Trophoblast cell (in vitro differentiated cells and primary cell): ENCODE results near the gene PDLIM5.
"Not testable (repeated sequence)": the region's sequence is repeated elsewhere in the genome, so short reads cannot be mapped to it uniquely, and the experiment has no call there.

Experiments used
- DNase-seq, 2 donors: peaks; one replicate each; pipeline ENCODE4 v3.0.0-alpha.2; 2016
- H2AFZ ChIP-seq: 2 replicates; pipeline ENCODE4 v1.6.1; 2013; ENCODE audit warnings: low read length, moderate library complexity, mild to moderate bottlenecking; ENCODE audit not compliant: insufficient read depth, poor library complexity
- H2AK5ac ChIP-seq: 2 replicates; pipeline ENCODE4 v1.6.1; 2013; ENCODE audit warnings: mild to moderate bottlenecking, low read length
- H2BK120ac ChIP-seq: 2 replicates; pipeline ENCODE4 v1.6.1; 2013; ENCODE audit warnings: low read length, mild to moderate bottlenecking, moderate library complexity; ENCODE audit not compliant: insufficient read depth, poor library complexity
- H2BK12ac ChIP-seq: 2 replicates; pipeline ENCODE4 v1.6.1; 2013; ENCODE audit warnings: mild to moderate bottlenecking, low read length, moderate library complexity
- H2BK5ac ChIP-seq: 2 replicates; pipeline ENCODE4 v1.6.1; 2013; ENCODE audit warnings: low read length, low read depth, moderate library complexity, mild to moderate bottlenecking; ENCODE audit not compliant: poor library complexity
- H3K14ac ChIP-seq: 2 replicates; pipeline ENCODE4 v1.6.1; 2013; ENCODE audit warnings: mild to moderate bottlenecking, low read length
- H3K18ac ChIP-seq: 2 replicates; pipeline ENCODE4 v1.6.1; 2013; ENCODE audit warnings: mild to moderate bottlenecking, low read length
- H3K23ac ChIP-seq: 2 replicates; pipeline ENCODE4 v1.6.1; 2013; ENCODE audit warnings: low read length
- H3K27ac ChIP-seq: 2 replicates; pipeline ENCODE4 v1.5.1; 2013; ENCODE audit warnings: low read depth, mild to moderate bottlenecking, inconsistent platforms, low read length, moderate library complexity
- H3K27me3 ChIP-seq: 2 replicates; pipeline ENCODE4 v1.6.1; 2013; ENCODE audit warnings: inconsistent platforms, mild to moderate bottlenecking, low read length, moderate library complexity; ENCODE audit not compliant: insufficient read depth
- H3K36me3 ChIP-seq, 2 experiments: 1 replicate in 1 of 2; 2 replicates in 1 of 2; pipeline ENCODE4 v1.6.1; 2013; ENCODE audit warnings: low read length in 2 of 2, mild to moderate bottlenecking in 2 of 2, moderate library complexity in 1 of 2; ENCODE audit not compliant: insufficient read depth in 2 of 2, control insufficient read depth in 1 of 2
- H3K4ac ChIP-seq: 2 replicates; pipeline ENCODE4 v1.6.1; 2013; ENCODE audit warnings: low read depth, mild to moderate bottlenecking, low read length, moderate library complexity
- H3K4me1 ChIP-seq, 2 experiments: 1 replicate in 1 of 2; 2 replicates in 1 of 2; pipeline ENCODE4 v1.6.1; 2013; ENCODE audit warnings: low read length in 2 of 2, mild to moderate bottlenecking in 2 of 2, moderate library complexity in 1 of 2; ENCODE audit not compliant: insufficient read depth in 2 of 2, control insufficient read depth in 1 of 2
- H3K4me2 ChIP-seq: 2 replicates; pipeline ENCODE4 v1.6.1; 2013; ENCODE audit warnings: inconsistent platforms, mild to moderate bottlenecking, low read length, moderate library complexity
- H3K4me3 ChIP-seq: 2 replicates; pipeline ENCODE4 v1.5.1; 2013; ENCODE audit warnings: mild to moderate bottlenecking, low read depth, low read length, inconsistent platforms
- H3K79me1 ChIP-seq: one replicate; pipeline ENCODE4 v1.6.1; 2013; ENCODE audit warnings: low read length
- H3K79me2 ChIP-seq: 2 replicates; pipeline ENCODE4 v1.6.1; 2013; ENCODE audit warnings: low read length, mild to moderate bottlenecking; ENCODE audit not compliant: control insufficient read depth, insufficient read depth, poor library complexity
- H3K9ac ChIP-seq: 2 replicates; pipeline ENCODE4 v1.6.1; 2013; ENCODE audit warnings: mild to moderate bottlenecking, low read length
- H3K9me3 ChIP-seq: 2 replicates; pipeline ENCODE4 v1.6.1; 2013; ENCODE audit warnings: low read depth, mild to moderate bottlenecking, control low read depth, inconsistent platforms, low read length; ENCODE audit not compliant: insufficient read depth
- H4K12ac ChIP-seq: 2 replicates; pipeline ENCODE4 v1.6.1; 2013; ENCODE audit warnings: low read depth, mild to moderate bottlenecking, low read length, moderate library complexity
- H4K8ac ChIP-seq: 2 replicates; pipeline ENCODE4 v1.6.1; 2013; ENCODE audit warnings: low read depth, mild to moderate bottlenecking, low read length, moderate library complexity
- H4K91ac ChIP-seq: one replicate; pipeline ENCODE4 v1.6.1; 2013; ENCODE audit warnings: low read depth, mild to moderate bottlenecking, low read length, moderate library complexity
- WGBS: extraction: QIAGEN DNeasy Blood & Tissue Kit; methylation state at CpG from one replicate; pipeline ENCODE4 v1.1.7; 2013; ENCODE audit warnings: missing lambda C conversion rate; ENCODE audit not compliant: insufficient read length, insufficient coverage; ENCODE audit errors: extremely low coverage; 5-methylcytosine and 5-hydroxymethylcytosine counted together

PDLIM5 gene

GRCh38 chr4:94654714-94655113 is 203.0 kb downstream of the PDLIM5 start:
- H4K8ac ChIP-seq, result no peak overlapping the region
- no peaks in the 10 kb centered on the region for H3K79me1 ChIP-seq
- no peak overlapping the region for H2BK120ac ChIP-seq
- no peak overlapping the region for H3K4me3 ChIP-seq
- H2BK12ac ChIP-seq, result no peak overlapping the region
- no peak overlapping the region for H2AK5ac ChIP-seq
- no peak overlapping the region for H4K91ac ChIP-seq
- H3K9ac ChIP-seq, result no peak overlapping the region
- no peak overlapping the region for H3K14ac ChIP-seq
- no peak overlapping the region for H3K18ac ChIP-seq
- H2AFZ ChIP-seq, result no peak overlapping the region
- no peak overlapping the region for H2BK5ac ChIP-seq
- H3K27ac ChIP-seq, result no peak overlapping the region
- no peaks in the 10 kb centered on the region for H3K9me3 ChIP-seq
- DNase-seq, result no peak
- no peaks in the 10 kb centered on the region for H3K4me1 ChIP-seq
- peaks cover 3% of the 10 kb centered on the region in 2 experiments for H3K36me3 ChIP-seq
- no peak overlapping the region for H3K4me2 ChIP-seq
- no peak overlapping the region for H4K12ac ChIP-seq
- H3K27me3 ChIP-seq, result no peaks in the 10 kb centered on the region
- no CpG with 5 or more reads among the region's 3 CpGs for WGBS
- no peak overlapping the region for H3K23ac ChIP-seq
- no peaks in the 10 kb centered on the region for H3K79me2 ChIP-seq
- no peak overlapping the region for H3K4ac ChIP-seq

GRCh38 chr4:94660614-94661013 is 208.9 kb downstream of the PDLIM5 start:
- DNase-seq, result no peak
- Histone ChIP-seq H3K27ac (no peak overlapping the region), H3K4me1 (no peaks in the 10 kb centered on the region), H3K4ac (no peak overlapping the region), H3K18ac (no peak overlapping the region), H3K23ac (no peak overlapping the region), H3K36me3 (peaks cover 5 to 9% of the 10 kb centered on the region in 2 experiments), H2AFZ (no peak overlapping the region), H3K14ac (no peak overlapping the region), H2BK120ac (no peak overlapping the region), H4K91ac (no peak overlapping the region), H2AK5ac (no peak overlapping the region), H3K9ac (no peak overlapping the region), H3K79me2 (no peaks in the 10 kb centered on the region), H3K9me3 (no peaks in the 10 kb centered on the region), H2BK5ac (no peak overlapping the region), H3K4me2 (no peak overlapping the region), H4K12ac (no peak overlapping the region), H3K79me1 (no peaks in the 10 kb centered on the region), H4K8ac (no peak overlapping the region), H2BK12ac (no peak overlapping the region), H3K27me3 (no peaks in the 10 kb centered on the region), H3K4me3 (no peak overlapping the region)
- WGBS, result no CpG with 5 or more reads among the region's 3 CpGs

- H2AK5ac ChIP-seq, H2AFZ ChIP-seq, H3K14ac ChIP-seq, H3K27me3 ChIP-seq, H3K79me1 ChIP-seq, H4K8ac ChIP-seq, H4K12ac ChIP-seq, H3K4me3 ChIP-seq, H4K91ac ChIP-seq, H3K18ac ChIP-seq, H3K79me2 ChIP-seq, H3K36me3 ChIP-seq, H3K4me1 ChIP-seq, H3K27ac ChIP-seq, H2BK5ac ChIP-seq, DNase-seq, H2BK120ac ChIP-seq, H3K9me3 ChIP-seq, H3K4me2 ChIP-seq, H3K23ac ChIP-seq, H3K4ac ChIP-seq, H3K9ac ChIP-seq, H2BK12ac ChIP-seq: not testable (repeated sequence)
- WGBS, result no CpG with 5 or more reads among the region's 5 CpGs
Measured at GRCh38 chr4:94665021-94665420, 213.3 kb downstream of the PDLIM5 start.

- Histone ChIP-seq H3K23ac (no peak overlapping the region), H3K27me3 (no peaks in the 10 kb centered on the region), H3K79me1 (no peaks in the 10 kb centered on the region), H4K8ac (no peak overlapping the region), H2BK12ac (no peak overlapping the region), H3K4me2 (no peak overlapping the region), H4K91ac (no peak overlapping the region), H3K14ac (no peak overlapping the region), H3K27ac (no peak overlapping the region), H2BK120ac (no peak overlapping the region), H3K9me3 (no peaks in the 10 kb centered on the region), H3K9ac (no peak overlapping the region), H3K36me3 (peaks cover 1 to 6% of the 10 kb centered on the region in 2 experiments), H2BK5ac (no peak overlapping the region), H2AK5ac (no peak overlapping the region), H3K4me3 (no peak overlapping the region), H4K12ac (no peak overlapping the region), H3K79me2 (no peaks in the 10 kb centered on the region), H2AFZ (no peak overlapping the region), H3K18ac (no peak overlapping the region), H3K4me1 (no peaks in the 10 kb centered on the region), H3K4ac (no peak overlapping the region)
- WGBS, result no CpG with 5 or more reads among the region's 3 CpGs
- no peak for DNase-seq
Measured at GRCh38 chr4:94665500-94666404, 214.0 kb downstream of the PDLIM5 start.
